HG03280 (cell line): ENCODE results near the gene CEP78.

Experiments used
- ATAC-seq: cut with Tn5 transposase; IDR thresholded peaks from one replicate; pipeline ENCODE4 v1.9.1; 2021; ENCODE audit warnings: mild to moderate bottlenecking, moderate library complexity; ENCODE audit not compliant: unreplicated experiment

The CEP78 gene

GRCh38 chr9:78286125-78286524, 50.2 kb downstream of the CEP78 start:
- no peak for ATAC-seq

GRCh38 chr9:78286946-78287388, 51.1 kb downstream of the CEP78 start:
- ATAC-seq, result no peak

- ATAC-seq, result no peak
Observed at GRCh38 chr9:78288214-78288892, 52.5 kb downstream of the CEP78 start.

- ATAC-seq, result no peak
Observed at GRCh38 chr9:78289474-78289873, 53.6 kb downstream of the CEP78 start.

- no peak for ATAC-seq
Observed at GRCh38 chr9:78291240-78291925, 55.5 kb downstream of the CEP78 start.

- ATAC-seq, result no peak
Observed at GRCh38 chr9:78292026-78292425, 56.2 kb downstream of the CEP78 start.

GRCh38 chr9:78292716-78293497, 57.0 kb downstream of the CEP78 start:
- ATAC-seq, result no peak

GRCh38 chr9:78294290-78295176, 58.7 kb downstream of the CEP78 start:
- no peak for ATAC-seq

GRCh38 chr9:78295177-78295575, 59.3 kb downstream of the CEP78 start:
- ATAC-seq, result no peak

- ATAC-seq, result no peak
Observed at GRCh38 chr9:78295731-78296130, 59.9 kb downstream of the CEP78 start.

- no peak for ATAC-seq
Observed at GRCh38 chr9:78296201-78296892, 60.5 kb downstream of the CEP78 start.

GRCh38 chr9:78296893-78297671, 61.2 kb downstream of the CEP78 start, which contains the start of gene PSAT1:
Gene PSAT1 (plus strand): TSS chr9:78297125. CDS start chr9:78297211, 86 bp downstream.
- ATAC-seq, result peak; percentile 97

- no peak for ATAC-seq
Observed at GRCh38 chr9:78297672-78297961, 61.7 kb downstream of the CEP78 start.

GRCh38 chr9:78298046-78298765, 62.3 kb downstream of the CEP78 start:
- no peak for ATAC-seq

- no peak for ATAC-seq
Observed at GRCh38 chr9:78300209-78300608, 64.3 kb downstream of the CEP78 start.

- no peak for ATAC-seq
Observed at GRCh38 chr9:78301466-78301865, 65.6 kb downstream of the CEP78 start.

GRCh38 chr9:78303377-78304062, 67.6 kb downstream of the CEP78 start:
- no peak for ATAC-seq

- no peak for ATAC-seq
Observed at GRCh38 chr9:78304357-78304756, 68.5 kb downstream of the CEP78 start.
